Smooth muscle cell (in vitro differentiated cells): Measurements from ENCODE around the gene JMJD4. TPM values are rescaled to one million over a fixed set of nuclear protein-coding genes. Genes with fewer than 3 reads are reported as not detected.
"Not testable (repeated sequence)": the region's sequence is repeated elsewhere in the genome, so short reads cannot be mapped to it uniquely, and the experiment has no call there.

ENCODE experiments used
- DNase-seq: peaks from one replicate; lab custom pipeline; 2025; ENCODE audit not compliant: unreplicated experiment; lab: John Stamatoyannopoulos, UW
- H2AFZ ChIP-seq: fragments of 200-600 bp; sonication (generic); 2 replicates; pipeline ENCODE4 v1.6.0; 2016; ENCODE audit warnings: antibody characterized with exemption, low read depth, mild to moderate bottlenecking
- H3F3A ChIP-seq: fragments of 200-600 bp; sonication (generic); 2 replicates; pipeline ENCODE4 v1.6.0; 2017; ENCODE audit warnings: antibody characterized with exemption, low read depth
- H3K27ac ChIP-seq: fragments of 200-600 bp; sonication (generic); 2 replicates; pipeline ENCODE4 v1.5.1; 2016; ENCODE audit warnings: low read depth, mild to moderate bottlenecking
- H3K27me3 ChIP-seq: fragments of 200-600 bp; sonication (generic); 2 replicates; pipeline ENCODE4 v1.6.1; 2016; ENCODE audit warnings: low read depth, mild to moderate bottlenecking
- H3K36me3 ChIP-seq: fragments of 200-600 bp; sonication (generic); 2 replicates; pipeline ENCODE4 v1.5.1; 2016; ENCODE audit warnings: low read depth
- H3K4me1 ChIP-seq: fragments of 200-600 bp; sonication (generic); 2 replicates; pipeline ENCODE4 v1.5.1; 2016; ENCODE audit warnings: low read depth
- H3K4me2 ChIP-seq: fragments of 200-600 bp; sonication (generic); 2 replicates; pipeline ENCODE4 v1.6.0; 2016; ENCODE audit warnings: mild to moderate bottlenecking
- H3K4me3 ChIP-seq: fragments of 200-600 bp; sonication (generic); 2 replicates; pipeline ENCODE4 v1.5.1; 2016; ENCODE audit warnings: mild to moderate bottlenecking
- H3K79me2 ChIP-seq: fragments of 200-600 bp; sonication (generic); 2 replicates; pipeline ENCODE4 v1.6.0; 2016; ENCODE audit warnings: low read depth, mild to moderate bottlenecking
- H3K9ac ChIP-seq: fragments of 200-600 bp; sonication (generic); 2 replicates; pipeline ENCODE4 v1.6.0; 2016; ENCODE audit warnings: low read depth
- H3K9me3 ChIP-seq: fragments of 200-600 bp; sonication (generic); replicated peaks from 2 replicates; pipeline ENCODE4 v1.5.1; 2016; ENCODE audit warnings: low read depth
- H4K20me1 ChIP-seq: fragments of 200-600 bp; sonication (generic); 2 replicates; pipeline ENCODE4 v1.6.0; 2016; ENCODE audit warnings: low read depth
- CTCF ChIP-seq: fragments of 200-600 bp; sonication (generic); IDR thresholded peaks from 2 replicates; pipeline ENCODE4 v1.5.1; 2017; ENCODE audit warnings: borderline replicate concordance, mild to moderate bottlenecking, antibody characterized with exemption; ENCODE audit not compliant: insufficient read depth, poor library complexity, severe bottlenecking
- WGBS: methylation state at CpG from one replicate; pipeline ENCODE4 v1.1.7; 2016; ENCODE audit warnings: low lambda C conversion rate; 5-methylcytosine and 5-hydroxymethylcytosine counted together
- polyA plus RNA-seq: library from polyadenylated mRNA; unstranded; fragments of >200 nt; fragmentation: Nextera tagmentation; extraction: Ambion mirVana; gene quantifications from 2 replicates; pipeline ENCODE4 v1.2.1, GENCODE V29; 2016
- total RNA-seq: library from RNA; depleted of rRNA; stranded (reverse); fragments of >200 nt; gene quantifications from 2 replicates; pipeline ENCODE4 v1.2.3, GENCODE V29; 2014

The JMJD4 gene
- total and polyA plus RNA-seq, 2 experiments from 2014 or later: 8.5 to 19.5 TPM

DNA sequence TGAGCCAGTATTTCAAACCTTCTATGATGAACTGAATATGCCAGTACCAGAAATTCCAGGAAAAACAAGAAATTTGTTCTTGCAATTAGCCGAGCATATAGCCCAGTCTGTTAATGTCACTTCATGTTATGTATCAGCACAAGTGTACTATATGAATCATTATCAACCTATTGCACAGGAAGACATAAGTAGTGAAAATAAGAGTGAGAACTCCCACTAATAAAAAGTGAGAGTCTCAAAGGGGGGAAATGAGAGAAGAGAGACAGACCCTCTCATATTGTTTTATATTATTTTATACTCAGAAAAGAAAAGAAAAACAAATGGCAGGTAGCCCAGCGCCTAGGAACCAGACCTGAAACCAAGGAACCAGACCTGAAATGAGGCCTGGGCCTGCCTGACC lies 16.2 kb downstream of the JMJD4 start:
- no peak overlapping the region for H3K4me2 ChIP-seq
- peaks cover 7% of the 10 kb centered on the region for H3K9me3 ChIP-seq
- WGBS: 89% methylated on average over 2 of the region's 2 CpGs
- no peaks in the 10 kb centered on the region for H3K79me2 ChIP-seq
- H3F3A ChIP-seq: no peaks in the 10 kb centered on the region
- no peak for TF ChIP-seq CTCF
- no peak overlapping the region for H2AFZ ChIP-seq
- H3K9ac ChIP-seq: no peak overlapping the region
- DNase-seq: no peak
- H3K4me3 ChIP-seq: no peak overlapping the region
- H3K27me3 ChIP-seq: no peaks in the 10 kb centered on the region
- H3K27ac ChIP-seq: no peak overlapping the region
- no peaks in the 10 kb centered on the region for H4K20me1 ChIP-seq
- H3K36me3 ChIP-seq: no peaks in the 10 kb centered on the region
- no peaks in the 10 kb centered on the region for H3K4me1 ChIP-seq

DNA sequence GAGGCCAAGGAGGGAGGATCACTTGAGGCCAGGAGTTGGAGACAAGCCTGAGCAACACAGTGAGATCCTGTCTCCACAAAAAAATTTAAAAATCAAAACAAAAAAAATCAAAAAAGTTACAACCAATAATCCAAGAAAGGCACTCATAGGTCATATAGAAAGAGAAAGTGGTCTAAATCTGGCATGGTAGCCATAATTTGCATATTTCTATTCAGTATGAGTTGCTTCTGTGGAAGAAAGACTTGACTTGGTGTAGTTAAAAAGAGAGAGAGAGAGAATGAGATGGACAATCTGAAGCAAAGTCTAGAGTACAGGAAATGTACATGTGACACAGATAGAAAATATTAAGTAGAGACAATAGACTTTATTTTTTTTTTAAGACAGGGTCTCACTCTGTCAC lies 22.5 kb downstream of the JMJD4 start:
- H3K4me2 ChIP-seq: no peak overlapping the region
- no peak for DNase-seq
- TF ChIP-seq CTCF: no peak
- no peak overlapping the region for H3K27ac ChIP-seq
- H3K4me3 ChIP-seq: no peak overlapping the region
- no peaks in the 10 kb centered on the region for H3K27me3 ChIP-seq
- H3K9ac ChIP-seq: no peak overlapping the region
- no peaks in the 10 kb centered on the region for H4K20me1 ChIP-seq
- H3K36me3 ChIP-seq: no peaks in the 10 kb centered on the region
- no peak overlapping the region for H2AFZ ChIP-seq
- H3K79me2 ChIP-seq: no peaks in the 10 kb centered on the region
- no peaks in the 10 kb centered on the region for H3K4me1 ChIP-seq
- H3K9me3 ChIP-seq: peaks cover 3% of the 10 kb centered on the region
- H3F3A ChIP-seq: no peaks in the 10 kb centered on the region

DNA sequence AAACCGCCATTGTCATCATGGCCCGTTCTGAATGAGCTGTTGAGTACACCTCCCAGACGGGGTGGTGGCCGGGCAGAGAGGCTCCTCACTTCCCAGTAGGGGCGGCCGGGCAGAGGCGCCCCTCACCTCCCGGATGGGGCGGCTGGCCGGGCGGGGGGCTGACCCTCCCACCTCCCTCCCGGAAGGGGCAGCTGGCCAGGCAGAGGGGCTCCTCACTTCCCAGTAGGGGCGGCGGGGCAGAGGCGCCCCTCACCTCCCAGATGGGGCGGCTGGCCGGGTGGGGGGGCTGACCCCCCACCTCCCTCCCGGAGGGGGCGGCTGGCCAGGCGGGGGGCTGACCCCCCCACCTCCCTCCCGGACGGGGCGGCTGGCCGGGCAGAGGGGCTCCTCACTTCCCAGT lies 24.6 kb downstream of the JMJD4 start:
- H3K9me3 ChIP-seq, H3K27me3 ChIP-seq, H3K4me3 ChIP-seq, DNase-seq, H2AFZ ChIP-seq, H3K9ac ChIP-seq, H3F3A ChIP-seq, H3K4me1 ChIP-seq, H3K4me2 ChIP-seq, H3K79me2 ChIP-seq, H3K36me3 ChIP-seq, H3K27ac ChIP-seq, H4K20me1 ChIP-seq: not testable (repeated sequence)
- 94% methylated on average over 12 of the region's 24 CpGs for WGBS

GRCh38 chr1:227709451-227709850 lies 25.7 kb downstream of the JMJD4 start:
- no peak overlapping the region for H3K4me2 ChIP-seq
- no peaks in the 10 kb centered on the region for H3K9me3 ChIP-seq
- H3K79me2 ChIP-seq: no peaks in the 10 kb centered on the region
- H3K9ac ChIP-seq: no peak overlapping the region
- no peaks in the 10 kb centered on the region for H3F3A ChIP-seq
- no peaks in the 10 kb centered on the region for H3K36me3 ChIP-seq
- H2AFZ ChIP-seq: no peak overlapping the region
- no peak for TF ChIP-seq CTCF
- H3K4me1 ChIP-seq: no peaks in the 10 kb centered on the region
- H3K27ac ChIP-seq: no peak overlapping the region
- no peak overlapping the region for H3K4me3 ChIP-seq
- no peaks in the 10 kb centered on the region for H4K20me1 ChIP-seq
- H3K27me3 ChIP-seq: no peaks in the 10 kb centered on the region
- DNase-seq: no peak
- 50% methylated on average over 1 of the region's 1 CpG for WGBS
